ENCODE measurements around the gene ZNHIT2. TPM values are rescaled to one million over a fixed set of nuclear protein-coding genes. Genes with fewer than 3 reads are reported as not detected.
A peak's percentile ranks its signal among the peaks of the same experiment; 100 is the strongest.

ZNHIT2 gene
- total RNA-seq: 6.1 TPM
- long read RNA-seq, transcript ZNHIT2-201 (1 exons, 1,306 nt): major isoform, 16 of 16 reads
- long read RNA-seq, partial matches to known transcripts: 0 of 16 reads
- long read RNA-seq, other reads (novel, unspliced or antisense): 0 of 16 reads

GRCh38 chr11:65117206-65118096, at the start of gene ZNHIT2:
Gene ZNHIT2, minus strand, starts transcription at chr11:65117701. Its CDS starts 48 bp downstream, at chr11:65117653.
- intact Hi-C loops (cut with micrococcal nuclease): no loop called here
- H3K36me3 ChIP-seq: peaks cover 47% of the 10 kb centered on the region
- H3K9me3 ChIP-seq (replicated peaks): no peaks in the 10 kb centered on the region
- H3K27ac ChIP-seq (replicated peaks): peak within 1 kb of the TSS; percentile 89
- peak within 1 kb of the TSS; percentile 96 for H3K4me3 ChIP-seq
- peaks cover 77% of the 10 kb centered on the region for H3K4me1 ChIP-seq
- no peaks in the 10 kb centered on the region for H3K27me3 ChIP-seq (ENCODE audit: low read depth)
- peak; percentile 100 for DNase-seq
- TF ChIP-seq CTCF (IDR thresholded peaks at IDR 0.05; ENCODE audit: borderline replicate concordance): peak; percentile 94

- Histone ChIP-seq H3K9me3 (replicated peaks) (no peaks in the 10 kb centered on the region), H3K4me3 (no peak overlapping the region), H3K27me3 (ENCODE audit: low read depth) (no peaks in the 10 kb centered on the region), H3K4me1 (no peaks in the 10 kb centered on the region), H3K27ac (replicated peaks) (no peak overlapping the region), H3K36me3 (no peaks in the 10 kb centered on the region)
- no peak for TF ChIP-seq CTCF (IDR thresholded peaks at IDR 0.05; ENCODE audit: borderline replicate concordance)
- DNase-seq: no peak
- intact Hi-C loops (cut with micrococcal nuclease): no loop called here
These were observed 49.4 kb upstream of the ZNHIT2 start for GRCh38 chr11:65166893-65167292.

DNA sequence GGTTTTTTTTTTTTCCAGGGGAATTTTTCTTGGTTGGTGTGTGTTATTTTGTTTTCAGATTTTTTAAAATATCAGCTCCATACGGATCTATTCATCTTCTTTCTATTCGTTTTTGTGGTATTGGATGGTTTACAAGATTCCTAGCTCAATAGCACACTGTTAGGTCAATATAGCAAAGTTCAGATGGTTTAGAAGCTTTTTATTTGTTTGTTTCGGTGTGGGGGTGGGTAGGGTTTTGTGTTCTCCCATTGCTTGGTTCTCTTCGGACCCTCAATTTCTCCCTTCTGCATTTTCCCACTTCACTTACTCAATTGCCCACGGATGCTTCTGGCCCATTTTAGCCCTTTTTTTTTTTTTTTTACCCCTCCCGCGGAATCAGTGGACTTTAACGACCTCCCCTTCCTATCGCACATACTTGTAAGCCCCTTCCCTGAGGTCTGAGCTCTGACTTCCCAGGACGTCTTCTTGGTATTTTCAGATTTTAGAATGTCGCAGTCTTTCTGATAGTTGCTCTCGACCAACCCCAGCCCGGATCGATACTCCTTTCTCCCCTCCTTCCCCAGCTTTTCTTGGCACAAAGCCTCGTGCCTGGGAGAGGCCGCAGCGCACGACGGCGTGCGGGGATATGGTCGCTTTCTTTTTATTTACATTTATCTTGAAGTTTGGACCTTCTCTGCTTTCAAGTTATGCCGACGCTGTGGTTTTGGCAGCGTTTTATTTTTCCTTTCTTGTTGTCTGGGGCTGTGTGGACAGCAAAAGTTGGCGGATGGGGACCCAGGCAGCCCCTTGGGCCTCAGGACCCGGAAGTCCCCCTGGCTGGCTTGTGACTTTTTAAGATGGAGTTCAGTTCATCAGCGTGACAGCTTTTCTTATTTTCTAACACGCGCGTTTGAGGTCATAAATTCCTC, 48.2 kb upstream of the ZNHIT2 start:
- H3K4me1 ChIP-seq: no peaks in the 10 kb centered on the region
- H3K27me3 ChIP-seq (ENCODE audit: low read depth): no peaks in the 10 kb centered on the region
- DNase-seq: no peak
- peak overlapping the region; percentile 35 for H3K4me3 ChIP-seq
- no peaks in the 10 kb centered on the region for H3K36me3 ChIP-seq
- intact Hi-C loops (cut with micrococcal nuclease): no loop called here
- no peaks in the 10 kb centered on the region for H3K9me3 ChIP-seq (replicated peaks)
- H3K27ac ChIP-seq (replicated peaks): no peak overlapping the region
- no peak for TF ChIP-seq CTCF (IDR thresholded peaks at IDR 0.05; ENCODE audit: borderline replicate concordance)

DNA sequence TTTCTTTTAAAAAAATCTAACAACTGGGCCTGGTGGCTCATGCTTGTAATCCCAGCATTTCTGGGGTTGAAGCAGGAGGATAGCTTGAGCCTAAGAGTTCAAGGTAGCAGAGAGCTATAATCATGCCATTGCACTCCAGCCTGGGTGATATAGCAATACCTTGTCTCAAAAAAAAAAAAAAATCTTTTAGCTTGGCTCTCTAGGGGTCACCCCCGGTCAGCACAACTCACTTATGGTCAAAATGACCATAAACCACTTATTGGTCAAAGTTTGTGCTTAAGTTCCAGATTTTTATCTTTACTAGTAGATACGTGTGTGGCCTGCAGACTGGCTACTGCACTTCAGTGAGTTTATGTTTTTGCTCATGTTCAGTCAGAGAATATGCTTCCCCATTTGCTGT, 46.2 kb upstream of the ZNHIT2 start:
- no peak for DNase-seq
- Histone ChIP-seq H3K27ac (replicated peaks) (no peak overlapping the region), H3K4me1 (no peaks in the 10 kb centered on the region), H3K9me3 (replicated peaks) (no peaks in the 10 kb centered on the region), H3K36me3 (no peaks in the 10 kb centered on the region), H3K27me3 (ENCODE audit: low read depth) (no peaks in the 10 kb centered on the region), H3K4me3 (no peak overlapping the region)
- no peak for TF ChIP-seq CTCF (IDR thresholded peaks at IDR 0.05; ENCODE audit: borderline replicate concordance)
- intact Hi-C loops (cut with micrococcal nuclease): no loop called here

DNA sequence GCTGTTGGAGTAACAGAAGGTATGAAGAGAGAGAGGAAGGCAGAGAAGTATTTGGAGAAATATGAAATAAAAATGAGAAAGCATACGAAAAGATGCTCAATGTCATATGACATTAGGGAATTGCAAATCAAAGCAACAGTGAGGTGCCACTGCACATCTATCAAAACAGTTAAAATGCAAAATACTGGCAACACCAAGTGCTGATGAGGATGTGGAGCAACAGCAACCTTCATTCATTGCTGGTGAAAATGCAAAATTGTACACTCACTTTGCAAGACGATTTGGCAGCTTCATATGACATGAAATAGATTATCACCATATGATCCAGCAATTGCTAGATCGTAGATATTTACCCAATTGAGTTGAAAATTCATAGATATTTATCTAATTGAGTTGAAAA, 43.1 kb upstream of the ZNHIT2 start:
- Histone ChIP-seq H3K4me1 (no peaks in the 10 kb centered on the region), H3K36me3 (no peaks in the 10 kb centered on the region), H3K9me3 (replicated peaks) (no peaks in the 10 kb centered on the region), H3K4me3 (no peak overlapping the region), H3K27me3 (ENCODE audit: low read depth) (no peaks in the 10 kb centered on the region), H3K27ac (replicated peaks) (no peak overlapping the region)
- DNase-seq: no peak
- no peak for TF ChIP-seq CTCF (IDR thresholded peaks at IDR 0.05; ENCODE audit: borderline replicate concordance)
- intact Hi-C loops (cut with micrococcal nuclease): no loop called here

Measured in left ventricle myocardium inferior (tissue), 1 donor.